ENCODE measurements around the gene ATG13.
"Not testable (repeated sequence)": the region's sequence is repeated elsewhere in the genome, so short reads cannot be mapped to it uniquely, and the experiment has no call there.

The ATG13 gene

GRCh38 chr11:46701078-46701654, 83.8 kb downstream of the ATG13 start:
- Mint-ChIP-seq H3K27me3 (no peaks in the 10 kb centered on the region), H3K4me3 (peak overlapping the region; percentile 95), H3K9me3 (no peaks in the 10 kb centered on the region), H3K4me1 (ENCODE audit: low read depth) (peaks cover 37% of the 10 kb centered on the region), H3K27ac (peak overlapping the region; percentile 99), H3K36me3 (ENCODE audit: low read depth) (peaks cover 29% of the 10 kb centered on the region)

DNA sequence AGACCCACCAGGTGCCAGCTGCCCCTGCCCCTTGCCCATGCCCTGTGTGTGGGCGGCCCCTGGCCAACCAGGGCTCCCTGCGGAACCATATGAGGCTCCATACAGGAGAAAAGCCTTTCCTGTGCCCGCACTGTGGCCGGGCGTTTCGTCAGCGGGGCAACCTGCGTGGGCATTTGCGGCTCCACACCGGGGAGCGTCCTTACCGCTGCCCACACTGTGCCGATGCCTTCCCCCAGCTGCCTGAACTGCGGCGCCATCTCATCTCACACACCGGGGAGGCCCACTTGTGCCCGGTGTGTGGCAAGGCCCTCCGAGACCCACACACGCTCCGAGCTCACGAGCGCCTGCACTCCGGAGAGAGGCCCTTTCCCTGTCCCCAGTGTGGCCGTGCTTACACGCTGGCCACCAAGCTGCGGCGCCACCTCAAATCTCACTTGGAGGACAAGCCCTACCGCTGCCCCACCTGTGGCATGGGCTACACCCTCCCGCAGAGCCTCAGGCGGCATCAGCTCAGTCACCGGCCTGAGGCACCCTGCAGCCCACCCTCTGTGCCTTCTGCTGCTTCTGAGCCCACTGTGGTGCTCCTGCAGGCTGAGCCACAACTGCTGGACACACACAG, 87.8 kb downstream of the ATG13 start:
- Mint-ChIP-seq H3K27ac (no peak overlapping the region), H3K9me3 (no peaks in the 10 kb centered on the region), H3K27me3 (no peaks in the 10 kb centered on the region), H3K4me3 (no peak overlapping the region), H3K4me1 (ENCODE audit: low read depth) (peaks cover 17% of the 10 kb centered on the region), H3K36me3 (ENCODE audit: low read depth) (peaks cover 41% of the 10 kb centered on the region)

- Mint-ChIP-seq H3K9me3 (no peaks in the 10 kb centered on the region), H3K36me3 (ENCODE audit: low read depth) (peaks cover 35% of the 10 kb centered on the region), H3K27ac (no peak overlapping the region)
Observed at GRCh38 chr11:46706886-46707285, 89.5 kb downstream of the ATG13 start.

DNA sequence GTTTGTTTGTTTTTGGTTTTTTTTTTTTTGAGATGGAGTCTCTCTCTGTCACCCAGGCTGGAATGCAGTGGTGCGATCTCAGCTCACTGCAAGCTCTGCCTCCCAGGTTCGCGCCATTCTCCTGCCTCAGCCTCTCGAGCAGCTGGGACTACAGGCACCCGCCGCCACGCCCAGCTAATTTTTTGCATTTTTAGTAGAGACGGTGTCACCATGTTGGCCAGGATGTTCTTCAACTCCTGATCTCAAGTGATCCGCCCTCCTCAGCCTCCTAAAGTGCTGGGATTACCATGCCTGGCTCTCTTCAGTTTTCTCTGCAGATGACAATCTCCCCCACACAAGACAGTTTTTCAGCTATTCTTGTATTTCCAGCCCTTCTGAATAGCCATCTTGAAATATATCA, 92.0 kb downstream of the ATG13 start:
- not testable (repeated sequence) for H3K4me3 Mint-ChIP-seq; H3K27me3 Mint-ChIP-seq; H3K4me1 Mint-ChIP-seq (ENCODE audit: low read depth); H3K27ac Mint-ChIP-seq; H3K9me3 Mint-ChIP-seq
- H3K36me3 Mint-ChIP-seq (ENCODE audit: low read depth), result peaks cover 15% of the 10 kb centered on the region

More at GRCh38 chr11:46706886-46707285, 89.5 kb downstream of the ATG13 start:
- Mint-ChIP-seq H3K4me1 (ENCODE audit: low read depth) (peaks cover 10% of the 10 kb centered on the region), H3K4me3 (no peak overlapping the region), H3K27me3 (no peaks in the 10 kb centered on the region)

- Mint-ChIP-seq H3K36me3 (ENCODE audit: low read depth) (peaks cover 14% of the 10 kb centered on the region), H3K9me3 (no peaks in the 10 kb centered on the region), H3K4me1 (ENCODE audit: low read depth) (no peaks in the 10 kb centered on the region), H3K4me3 (no peak overlapping the region), H3K27ac (no peak overlapping the region), H3K27me3 (no peaks in the 10 kb centered on the region)
Observed at GRCh38 chr11:46710821-46711269, 93.5 kb downstream of the ATG13 start.

DNA sequence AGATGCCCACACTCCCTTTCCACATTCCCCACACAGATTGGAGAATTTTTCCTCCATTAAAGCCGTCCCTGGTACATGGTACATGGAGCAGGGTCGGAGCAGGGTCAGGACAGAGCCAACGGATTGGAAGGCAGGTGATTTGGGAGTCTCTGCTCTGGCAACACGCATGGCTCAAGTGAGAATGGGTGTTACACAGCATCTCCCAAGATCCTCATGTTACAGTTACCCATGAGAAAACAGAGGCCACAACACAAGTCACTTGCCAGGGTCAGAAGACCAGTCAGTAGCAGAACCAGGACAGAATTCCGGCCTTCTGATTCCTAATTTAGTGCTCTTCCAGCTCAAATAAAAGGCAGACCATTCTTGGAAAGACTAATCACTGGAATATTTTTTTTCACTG, 94.0 kb downstream of the ATG13 start:
- no peak overlapping the region for H3K4me3 Mint-ChIP-seq
- H3K27me3 Mint-ChIP-seq, result no peaks in the 10 kb centered on the region
- H3K9me3 Mint-ChIP-seq, result no peaks in the 10 kb centered on the region
- H3K36me3 Mint-ChIP-seq (ENCODE audit: low read depth), result peaks cover 14% of the 10 kb centered on the region
- no peaks in the 10 kb centered on the region for H3K4me1 Mint-ChIP-seq (ENCODE audit: low read depth)
- no peak overlapping the region for H3K27ac Mint-ChIP-seq

- H3K27ac Mint-ChIP-seq, result no peak overlapping the region
- H3K36me3 Mint-ChIP-seq (ENCODE audit: low read depth), result no peaks in the 10 kb centered on the region
- no peaks in the 10 kb centered on the region for H3K4me1 Mint-ChIP-seq (ENCODE audit: low read depth)
- no peaks in the 10 kb centered on the region for H3K27me3 Mint-ChIP-seq
- H3K4me3 Mint-ChIP-seq, result no peak overlapping the region
- no peaks in the 10 kb centered on the region for H3K9me3 Mint-ChIP-seq
Observed at GRCh38 chr11:46712874-46713576, 95.7 kb downstream of the ATG13 start.

GRCh38 chr11:46717825-46718154, 100.4 kb downstream of the ATG13 start:
- not testable (repeated sequence) for H3K4me3 Mint-ChIP-seq; H3K36me3 Mint-ChIP-seq (ENCODE audit: low read depth); H3K4me1 Mint-ChIP-seq (ENCODE audit: low read depth); H3K9me3 Mint-ChIP-seq; H3K27me3 Mint-ChIP-seq; H3K27ac Mint-ChIP-seq

- Mint-ChIP-seq H3K27ac (no peak overlapping the region), H3K27me3 (no peaks in the 10 kb centered on the region), H3K4me3 (no peak overlapping the region), H3K4me1 (ENCODE audit: low read depth) (no peaks in the 10 kb centered on the region), H3K36me3 (ENCODE audit: low read depth) (no peaks in the 10 kb centered on the region), H3K9me3 (no peaks in the 10 kb centered on the region)
Observed at GRCh38 chr11:46718155-46719019, 101.0 kb downstream of the ATG13 start.

DNA sequence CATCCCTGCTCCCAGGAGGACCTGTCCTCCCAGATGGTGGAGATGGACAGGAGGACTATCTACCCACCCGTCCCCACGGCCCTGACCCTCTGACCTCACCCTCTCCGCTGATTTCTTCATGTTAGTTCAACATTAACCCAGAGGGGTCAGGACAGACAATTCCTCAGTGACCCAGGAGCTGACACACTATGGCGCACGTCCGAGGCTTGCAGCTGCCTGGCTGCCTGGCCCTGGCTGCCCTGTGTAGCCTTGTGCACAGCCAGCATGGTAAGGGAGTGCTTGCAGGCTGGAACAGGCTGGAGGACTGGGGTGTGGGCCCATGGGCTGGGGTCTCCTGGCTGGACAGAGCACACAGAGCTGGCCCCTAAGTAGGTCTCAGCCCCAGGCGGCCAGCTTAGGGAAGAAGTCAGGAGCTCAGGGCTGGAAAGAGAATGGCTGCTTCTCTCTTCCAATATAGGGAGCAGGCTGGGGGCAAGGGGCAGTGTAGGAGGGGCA, 101.7 kb downstream of the ATG13 start, which contains the start of gene F2:
Gene F2, plus strand, starts transcription at position 166 of the 495 bp plus-strand sequence. Its CDS starts 23 bp downstream, at position 189.
- Mint-ChIP-seq H3K4me1 (ENCODE audit: low read depth) (no peaks in the 10 kb centered on the region), H3K9me3 (no peaks in the 10 kb centered on the region), H3K36me3 (ENCODE audit: low read depth) (no peaks in the 10 kb centered on the region), H3K4me3 (no peak within 1 kb of the TSS), H3K27me3 (no peaks in the 10 kb centered on the region), H3K27ac (no peak within 1 kb of the TSS)

DNA sequence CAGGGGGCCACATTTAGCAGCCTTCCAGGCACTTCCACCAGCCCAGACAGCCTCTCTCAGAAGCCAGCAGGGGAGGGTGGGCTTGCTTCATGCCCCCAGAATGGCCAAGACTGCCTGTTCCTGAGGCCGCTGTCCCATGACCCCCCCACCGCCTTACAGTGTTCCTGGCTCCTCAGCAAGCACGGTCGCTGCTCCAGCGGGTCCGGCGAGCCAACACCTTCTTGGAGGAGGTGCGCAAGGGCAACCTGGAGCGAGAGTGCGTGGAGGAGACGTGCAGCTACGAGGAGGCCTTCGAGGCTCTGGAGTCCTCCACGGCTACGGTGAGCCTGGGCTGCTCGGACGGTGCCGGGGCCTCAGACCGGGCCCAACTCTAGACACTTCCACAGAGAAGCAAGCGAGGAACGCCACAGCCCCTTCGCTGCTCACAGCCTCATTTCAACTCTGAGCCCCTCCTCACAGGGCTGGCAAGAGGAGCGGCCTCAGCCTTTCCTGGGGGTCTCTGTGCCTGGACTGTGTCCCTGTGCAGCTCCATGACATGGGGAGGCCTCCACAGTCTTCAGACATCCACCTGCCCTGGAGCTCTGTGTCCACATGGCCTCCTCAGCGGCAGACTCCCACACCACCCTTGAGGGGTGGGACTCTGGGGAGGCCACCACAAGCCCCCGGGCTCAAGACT, 102.3 kb downstream of the ATG13 start:
- Mint-ChIP-seq H3K4me3 (no peak overlapping the region), H3K4me1 (ENCODE audit: low read depth) (no peaks in the 10 kb centered on the region), H3K27me3 (no peaks in the 10 kb centered on the region), H3K9me3 (no peaks in the 10 kb centered on the region), H3K36me3 (ENCODE audit: low read depth) (no peaks in the 10 kb centered on the region), H3K27ac (no peak overlapping the region)

DNA sequence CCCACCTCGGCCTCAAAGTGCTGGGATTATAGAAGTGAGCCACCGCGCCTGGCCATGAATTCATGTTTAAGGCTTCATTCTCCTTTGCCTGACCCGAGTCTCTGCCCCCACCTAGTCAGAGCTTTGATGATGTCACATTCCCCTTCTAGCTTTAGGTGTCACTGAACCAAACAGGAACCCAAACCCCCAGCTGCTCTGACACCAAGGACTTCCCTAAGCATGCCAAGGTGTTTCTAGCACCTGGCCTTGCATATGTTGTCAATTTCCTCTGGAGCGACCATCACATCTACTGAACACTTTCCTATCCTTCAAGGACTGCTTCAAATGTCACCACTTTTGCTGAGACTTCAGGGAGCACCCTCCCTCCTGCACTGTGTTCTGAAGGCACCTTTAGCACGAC, 103.9 kb downstream of the ATG13 start:
- H3K27me3 Mint-ChIP-seq, result no peaks in the 10 kb centered on the region
- no peaks in the 10 kb centered on the region for H3K36me3 Mint-ChIP-seq (ENCODE audit: low read depth)
- H3K9me3 Mint-ChIP-seq, result no peaks in the 10 kb centered on the region
- H3K27ac Mint-ChIP-seq, result no peak overlapping the region
- no peak overlapping the region for H3K4me3 Mint-ChIP-seq
- no peaks in the 10 kb centered on the region for H3K4me1 Mint-ChIP-seq (ENCODE audit: low read depth)

GRCh38 chr11:46722566-46723358, 105.4 kb downstream of the ATG13 start:
- Mint-ChIP-seq H3K36me3 (ENCODE audit: low read depth) (no peaks in the 10 kb centered on the region), H3K4me3 (no peak overlapping the region), H3K27ac (no peak overlapping the region), H3K27me3 (no peaks in the 10 kb centered on the region), H3K4me1 (ENCODE audit: low read depth) (no peaks in the 10 kb centered on the region), H3K9me3 (no peaks in the 10 kb centered on the region)

- no peak overlapping the region for H3K27ac Mint-ChIP-seq
- no peaks in the 10 kb centered on the region for H3K4me1 Mint-ChIP-seq (ENCODE audit: low read depth)
- H3K36me3 Mint-ChIP-seq (ENCODE audit: low read depth), result no peaks in the 10 kb centered on the region
- no peaks in the 10 kb centered on the region for H3K27me3 Mint-ChIP-seq
- H3K4me3 Mint-ChIP-seq, result no peak overlapping the region
- H3K9me3 Mint-ChIP-seq, result no peaks in the 10 kb centered on the region
Observed at GRCh38 chr11:46723359-46723680, 106.0 kb downstream of the ATG13 start.

All from stimulated activated naive CD8-positive, alpha-beta T cell treated with anti-CD3 and anti-CD28 coated beads, Interleukin-15, Interleukin-2, amounts not matched to agents 100 ng/mL and 50 ng/mL, for 24 hours (primary cell).